Natural killer cell (primary cell): Measurements from ENCODE around the gene MST1. TPM values are rescaled to one million over a fixed set of nuclear protein-coding genes. Genes with fewer than 3 reads are reported as not detected.

Source experiments
- ATAC-seq, 3 donors: fragments of 150-1000 bp in 2 of 3; fragments of 200-7000 bp in 1 of 3; cut with Tn5 transposase; 1 replicate in 1 of 3; 2 replicates in 2 of 3; pipeline ENCODE4 v1.10.0; 2021; ENCODE audit warnings: mild to moderate bottlenecking in 2 of 3, moderate library complexity in 2 of 3
- DNase-seq, 2 donors: peaks; one replicate each; pipeline versions ENCODE4 v3.0.0 to v3.0.0-alpha.2; 2013 to 2021; ENCODE audit warnings: mixed read lengths in 1 of 2
- H3K27ac ChIP-seq: one replicate; pipeline ENCODE4 v1.5.1; 2013; ENCODE audit warnings: mild to moderate bottlenecking, low read length
- H3K27me3 ChIP-seq: one replicate; pipeline ENCODE4 v1.6.1; 2013; ENCODE audit warnings: low read length; ENCODE audit not compliant: control insufficient read depth, insufficient read depth
- H3K36me3 ChIP-seq: one replicate; pipeline ENCODE4 v1.6.1; 2013; ENCODE audit warnings: low read length; ENCODE audit not compliant: control insufficient read depth, insufficient read depth
- H3K4me1 ChIP-seq: one replicate; pipeline ENCODE4 v1.6.1; 2013; ENCODE audit warnings: low read length; ENCODE audit not compliant: control insufficient read depth, insufficient read depth
- H3K4me3 ChIP-seq: one replicate; pipeline ENCODE4 v1.5.1; 2013; ENCODE audit warnings: low read length
- H3K9me3 ChIP-seq: one replicate; pipeline ENCODE4 v1.6.1; 2013; ENCODE audit warnings: low read length; ENCODE audit not compliant: control insufficient read depth, insufficient read depth
- H3K27ac Mint-ChIP-seq, 2 donors: one replicate each; pipeline ENCODE4 v1.8.0; 2022; ENCODE audit warnings: mild to moderate bottlenecking in 2 of 2, mixed read lengths in 2 of 2, moderate library complexity in 1 of 2
- H3K27me3 Mint-ChIP-seq, 2 donors: one replicate each; pipeline ENCODE4 v1.8.0; 2022; ENCODE audit warnings: low read depth in 2 of 2, mixed read lengths in 2 of 2
- H3K36me3 Mint-ChIP-seq: one replicate; pipeline ENCODE4 v1.8.0; 2022; ENCODE audit warnings: mixed read lengths
- H3K4me1 Mint-ChIP-seq, 2 donors: one replicate each; pipeline ENCODE4 v1.8.0; 2022; ENCODE audit warnings: mixed read lengths in 2 of 2
- H3K4me3 Mint-ChIP-seq: one replicate; pipeline ENCODE4 v1.8.0; 2022; ENCODE audit warnings: mild to moderate bottlenecking, moderate library complexity, mixed read lengths
- H3K9me3 Mint-ChIP-seq, 2 donors: one replicate each; pipeline ENCODE4 v1.8.0; 2022; ENCODE audit warnings: mixed read lengths in 2 of 2
- WGBS: methylation state at CpG from one replicate; pipeline ENCODE4 v1.1.7; 2013; ENCODE audit warnings: missing lambda C conversion rate; ENCODE audit not compliant: insufficient coverage; 5-methylcytosine and 5-hydroxymethylcytosine counted together
- intact Hi-C: fragments of 100-400 bp; cut with micrococcal nuclease; formaldehyde crosslinking; loops from one replicate; pipeline ENCODE4 v1.14.2; 2022
- total RNA-seq, 4 donors: library from RNA; stranded (reverse); fragments of 120-200 nt in 1 of 4; gene quantifications; one replicate each; pipeline versions ENCODE4 v1.2.3 to v1.2.4, GENCODE V29; 2013 to 2022
- TF ChIP-seq, protein P1 (sequence below): fragments of 200-600 bp; IDR thresholded peaks from one replicate; pipeline ENCODE4 v1.8.0; 2022; ENCODE audit warnings: antibody characterized with exemption

Gene MST1
- total RNA-seq, 3 donors from 2014 or later (not counting 1 experiment from before 2014, with no cell fraction given) = 9.5 to 19.1 (median 15.2) TPM

DNA sequence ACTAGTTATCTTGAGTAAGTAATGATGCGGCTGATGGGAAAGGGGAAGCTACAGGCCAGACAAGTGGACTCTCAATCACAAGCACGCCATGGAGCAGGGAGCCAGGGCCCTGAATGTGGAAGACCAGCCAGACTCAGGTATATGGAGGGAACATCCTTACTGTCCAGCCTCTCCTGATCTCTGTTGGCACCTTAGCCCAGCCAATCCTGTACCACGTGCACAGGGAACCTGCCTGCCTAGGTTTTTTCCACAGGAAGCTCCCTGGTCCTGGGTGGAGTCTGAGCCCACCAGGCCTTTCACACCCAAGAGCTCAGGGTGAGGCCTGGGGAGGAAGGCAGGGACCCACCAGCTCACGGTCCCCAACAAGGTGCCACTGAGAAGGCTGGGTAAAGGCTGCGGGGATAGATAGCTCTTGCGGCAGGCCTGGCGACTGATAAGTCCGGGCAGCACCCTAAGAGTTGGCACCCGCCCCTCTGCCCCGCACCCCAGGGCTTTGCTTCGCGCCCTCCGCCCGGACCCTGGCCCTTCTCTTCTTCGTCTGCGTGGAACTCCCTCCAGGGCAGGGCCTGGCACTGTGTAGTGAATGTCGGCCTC lies 16.1 kb downstream of the MST1 start:
- Mint-ChIP-seq H3K9me3 (no peaks in the 10 kb centered on the region), H3K4me1 (peaks cover 14 to 33% of the 10 kb centered on the region in 2 donors), H3K4me3 (peak overlapping the region; percentile 95), H3K27me3 (peaks cover 0 to 3% of the 10 kb centered on the region in 2 donors), H3K36me3 (no peaks in the 10 kb centered on the region), H3K27ac (peak overlapping the region; percentile 94 to 100)
- DNase-seq (no peak), ATAC-seq (no peak)
- H3K4me3 ChIP-seq = peak overlapping the region; percentile 80
- peaks cover 26% of the 10 kb centered on the region for H3K36me3 ChIP-seq
- H3K4me1 ChIP-seq = peaks cover 23% of the 10 kb centered on the region
- intact Hi-C loops = loop anchor here (5.0 kb wide), 1 partner anchor 581 kb away; the partner anchor contains the start of gene QRICH1
- WGBS = 18% methylated on average over 17 of the region's 17 CpGs
- TF ChIP-seq, protein P1, sequence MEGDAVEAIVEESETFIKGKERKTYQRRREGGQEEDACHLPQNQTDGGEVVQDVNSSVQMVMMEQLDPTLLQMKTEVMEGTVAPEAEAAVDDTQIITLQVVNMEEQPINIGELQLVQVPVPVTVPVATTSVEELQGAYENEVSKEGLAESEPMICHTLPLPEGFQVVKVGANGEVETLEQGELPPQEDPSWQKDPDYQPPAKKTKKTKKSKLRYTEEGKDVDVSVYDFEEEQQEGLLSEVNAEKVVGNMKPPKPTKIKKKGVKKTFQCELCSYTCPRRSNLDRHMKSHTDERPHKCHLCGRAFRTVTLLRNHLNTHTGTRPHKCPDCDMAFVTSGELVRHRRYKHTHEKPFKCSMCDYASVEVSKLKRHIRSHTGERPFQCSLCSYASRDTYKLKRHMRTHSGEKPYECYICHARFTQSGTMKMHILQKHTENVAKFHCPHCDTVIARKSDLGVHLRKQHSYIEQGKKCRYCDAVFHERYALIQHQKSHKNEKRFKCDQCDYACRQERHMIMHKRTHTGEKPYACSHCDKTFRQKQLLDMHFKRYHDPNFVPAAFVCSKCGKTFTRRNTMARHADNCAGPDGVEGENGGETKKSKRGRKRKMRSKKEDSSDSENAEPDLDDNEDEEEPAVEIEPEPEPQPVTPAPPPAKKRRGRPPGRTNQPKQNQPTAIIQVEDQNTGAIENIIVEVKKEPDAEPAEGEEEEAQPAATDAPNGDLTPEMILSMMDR = no peak
- H3K27me3 ChIP-seq = no peaks in the 10 kb centered on the region
- H3K27ac ChIP-seq = peak overlapping the region; percentile 98
- H3K9me3 ChIP-seq = no peaks in the 10 kb centered on the region

DNA sequence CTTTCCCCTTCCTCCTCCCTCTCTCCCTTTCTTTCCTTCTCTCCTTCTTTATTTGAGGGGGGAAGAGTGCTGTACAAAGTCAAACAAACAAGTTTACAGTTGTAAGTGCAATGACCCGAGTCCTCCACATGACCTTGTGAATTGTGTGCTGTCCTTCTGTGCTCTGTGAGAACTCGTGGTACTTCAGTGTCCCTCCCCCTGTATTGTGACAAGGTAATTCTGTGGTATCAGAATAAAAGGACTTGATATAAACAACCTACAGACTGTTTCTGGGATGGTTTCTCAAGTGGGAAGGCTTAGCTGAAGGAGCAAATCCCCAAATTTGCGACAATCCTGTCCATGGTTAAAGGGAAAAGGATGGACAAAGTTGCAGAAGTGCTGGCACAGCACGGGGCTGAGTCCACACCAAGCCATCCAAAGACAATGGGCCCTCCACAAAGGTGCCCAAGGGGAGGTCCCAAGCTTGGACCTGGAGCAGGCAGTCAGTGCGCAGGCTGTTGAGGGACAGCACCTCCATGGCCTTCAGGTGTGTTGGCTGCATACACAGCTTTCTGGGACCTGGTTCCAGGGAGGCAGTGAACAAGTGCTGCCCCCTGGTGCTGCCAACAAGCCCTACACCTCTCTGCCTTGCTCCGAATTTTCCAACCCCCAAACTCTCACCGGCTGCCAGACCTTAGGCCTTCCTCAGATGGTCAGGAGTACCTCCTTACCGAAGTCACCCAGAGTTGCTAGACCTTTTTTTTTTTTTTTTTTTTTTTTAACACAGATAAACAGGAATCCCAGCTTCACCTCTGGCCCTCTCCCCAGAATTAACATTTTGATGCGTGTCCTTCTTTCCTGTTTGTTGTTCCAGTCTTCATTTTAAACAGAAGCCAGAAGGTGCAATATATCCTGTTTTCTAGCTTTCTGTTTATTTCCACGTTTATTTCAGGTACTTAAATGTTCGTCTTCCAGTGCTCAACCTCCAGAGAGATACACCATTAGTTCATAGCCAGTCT lies 17.7 kb downstream of the MST1 start:
- Mint-ChIP-seq H3K9me3 (no peaks in the 10 kb centered on the region), H3K27ac (no peak overlapping the region), H3K27me3 (peaks cover 0 to 3% of the 10 kb centered on the region in 2 donors), H3K36me3 (no peaks in the 10 kb centered on the region), H3K4me1 (peaks cover 14 to 33% of the 10 kb centered on the region in 2 donors), H3K4me3 (peak overlapping the region; percentile 66)
- ATAC-seq (no peak), DNase-seq (peak; percentile 57 to 87)
- H3K4me1 ChIP-seq = peaks cover 23% of the 10 kb centered on the region
- 51% methylated on average over 11 of the region's 11 CpGs for WGBS
- H3K4me3 ChIP-seq = no peak overlapping the region
- H3K36me3 ChIP-seq = peaks cover 11% of the 10 kb centered on the region
- intact Hi-C loops = loop anchor here (1.0 to 5.0 kb wide), 2 partner anchors 132 to 579 kb away; partner anchors contain the start of gene QRICH1
- H3K9me3 ChIP-seq = no peaks in the 10 kb centered on the region
- no peak overlapping the region for H3K27ac ChIP-seq
- TF ChIP-seq, protein P1 = peak; percentile 74
- no peaks in the 10 kb centered on the region for H3K27me3 ChIP-seq

DNA sequence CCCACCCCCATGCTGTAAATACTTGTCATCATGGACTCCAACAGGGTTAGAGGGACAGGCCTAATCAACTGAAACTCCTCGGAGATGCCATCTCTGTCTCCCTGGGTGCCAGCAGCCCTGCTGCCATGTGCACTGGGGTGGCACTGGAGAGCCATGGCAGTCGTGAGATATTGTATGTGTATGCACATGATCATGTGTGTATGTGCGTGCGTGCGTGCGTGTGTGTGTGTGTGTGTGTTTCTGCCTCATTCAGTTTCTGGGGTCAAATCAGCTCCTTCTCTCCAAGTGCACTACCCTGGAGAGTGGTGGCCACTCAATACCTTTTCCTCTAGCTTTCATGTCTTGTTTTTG lies 18.4 kb downstream of the MST1 start:
- DNase-seq = no peak
- Mint-ChIP-seq H3K4me3 (no peak overlapping the region), H3K27ac (no peak overlapping the region), H3K9me3 (no peaks in the 10 kb centered on the region), H3K4me1 (peaks cover 12 to 33% of the 10 kb centered on the region in 2 donors), H3K27me3 (peaks cover 0 to 6% of the 10 kb centered on the region in 2 donors), H3K36me3 (no peaks in the 10 kb centered on the region)
- Histone ChIP-seq H3K27me3 (no peaks in the 10 kb centered on the region), H3K27ac (no peak overlapping the region), H3K9me3 (no peaks in the 10 kb centered on the region), H3K4me3 (no peak overlapping the region), H3K36me3 (peaks cover 4% of the 10 kb centered on the region), H3K4me1 (peaks cover 23% of the 10 kb centered on the region)
- ATAC-seq = no peak
- WGBS = 83% methylated on average over 5 of the region's 6 CpGs
- TF ChIP-seq, protein P1 = no peak
- intact Hi-C loops = loop anchor here (1.0 to 5.0 kb wide), 2 partner anchors 132 to 579 kb away; partner anchors contain the start of gene QRICH1
